ENCODE data around the gene NLRP13. TPM values are rescaled to one million over a fixed set of nuclear protein-coding genes. Genes with fewer than 3 reads are reported as not detected.

NLRP13 gene
- total RNA-seq, 3 donors from 2014 or later (not counting 1 experiment from before 2014, with no cell fraction given) = not detected

- Mint-ChIP-seq H3K27me3 (ENCODE audit: low read depth in 2 of 2) (no peaks in the 10 kb centered on the region), H3K27ac (no peak overlapping the region), H3K36me3 (peaks cover 8% of the 10 kb centered on the region), H3K9me3 (peaks cover 9 to 12% of the 10 kb centered on the region in 2 donors), H3K4me3 (no peak overlapping the region), H3K4me1 (no peaks in the 10 kb centered on the region)
- DNase-seq (no peak), ATAC-seq (no peak)
- no peaks in the 10 kb centered on the region for H3K9me3 ChIP-seq (ENCODE audit: control insufficient read depth, insufficient read depth, low read length)
- H3K4me3 ChIP-seq (ENCODE audit: low read length) = no peak overlapping the region
- no peaks in the 10 kb centered on the region for H3K4me1 ChIP-seq (ENCODE audit: control insufficient read depth, insufficient read depth, low read length)
- no peak overlapping the region for H3K27ac ChIP-seq (ENCODE audit: low read length)
- H3K27me3 ChIP-seq (ENCODE audit: control insufficient read depth, insufficient read depth, low read length) = no peaks in the 10 kb centered on the region
- intact Hi-C loops (cut with micrococcal nuclease) = no loop called here
- TF ChIP-seq, protein P1, sequence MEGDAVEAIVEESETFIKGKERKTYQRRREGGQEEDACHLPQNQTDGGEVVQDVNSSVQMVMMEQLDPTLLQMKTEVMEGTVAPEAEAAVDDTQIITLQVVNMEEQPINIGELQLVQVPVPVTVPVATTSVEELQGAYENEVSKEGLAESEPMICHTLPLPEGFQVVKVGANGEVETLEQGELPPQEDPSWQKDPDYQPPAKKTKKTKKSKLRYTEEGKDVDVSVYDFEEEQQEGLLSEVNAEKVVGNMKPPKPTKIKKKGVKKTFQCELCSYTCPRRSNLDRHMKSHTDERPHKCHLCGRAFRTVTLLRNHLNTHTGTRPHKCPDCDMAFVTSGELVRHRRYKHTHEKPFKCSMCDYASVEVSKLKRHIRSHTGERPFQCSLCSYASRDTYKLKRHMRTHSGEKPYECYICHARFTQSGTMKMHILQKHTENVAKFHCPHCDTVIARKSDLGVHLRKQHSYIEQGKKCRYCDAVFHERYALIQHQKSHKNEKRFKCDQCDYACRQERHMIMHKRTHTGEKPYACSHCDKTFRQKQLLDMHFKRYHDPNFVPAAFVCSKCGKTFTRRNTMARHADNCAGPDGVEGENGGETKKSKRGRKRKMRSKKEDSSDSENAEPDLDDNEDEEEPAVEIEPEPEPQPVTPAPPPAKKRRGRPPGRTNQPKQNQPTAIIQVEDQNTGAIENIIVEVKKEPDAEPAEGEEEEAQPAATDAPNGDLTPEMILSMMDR (IDR thresholded peaks at IDR 0.05) = no peak
- no peaks in the 10 kb centered on the region for H3K36me3 ChIP-seq (ENCODE audit: control insufficient read depth, insufficient read depth, low read length)
- 58% methylated on average over 9 of the region's 9 CpGs for WGBS (ENCODE audit: insufficient coverage)
Observed at GRCh38 chr19:55913643-55914268, 18.4 kb downstream of the NLRP13 start.

GRCh38 chr19:55912916-55913315, 19.2 kb downstream of the NLRP13 start:
- no peaks in the 10 kb centered on the region for H3K4me1 ChIP-seq (ENCODE audit: control insufficient read depth, insufficient read depth, low read length)
- Mint-ChIP-seq H3K4me3 (no peak overlapping the region), H3K27me3 (ENCODE audit: low read depth in 2 of 2) (no peaks in the 10 kb centered on the region), H3K4me1 (no peaks in the 10 kb centered on the region), H3K27ac (no peak overlapping the region), H3K36me3 (peaks cover 8% of the 10 kb centered on the region), H3K9me3 (peaks cover 4 to 10% of the 10 kb centered on the region in 2 donors)
- no peaks in the 10 kb centered on the region for H3K36me3 ChIP-seq (ENCODE audit: control insufficient read depth, insufficient read depth, low read length)
- H3K27me3 ChIP-seq (ENCODE audit: control insufficient read depth, insufficient read depth, low read length) = no peaks in the 10 kb centered on the region
- intact Hi-C loops (cut with micrococcal nuclease) = no loop called here
- 85% methylated on average over 6 of the region's 7 CpGs for WGBS (ENCODE audit: insufficient coverage)
- H3K27ac ChIP-seq (ENCODE audit: low read length) = no peak overlapping the region
- ATAC-seq = no peak
- no peaks in the 10 kb centered on the region for H3K9me3 ChIP-seq (ENCODE audit: control insufficient read depth, insufficient read depth, low read length)
- no peak overlapping the region for H3K4me3 ChIP-seq (ENCODE audit: low read length)
- TF ChIP-seq, protein P1 (IDR thresholded peaks at IDR 0.05) = no peak
- no peak for DNase-seq

DNA sequence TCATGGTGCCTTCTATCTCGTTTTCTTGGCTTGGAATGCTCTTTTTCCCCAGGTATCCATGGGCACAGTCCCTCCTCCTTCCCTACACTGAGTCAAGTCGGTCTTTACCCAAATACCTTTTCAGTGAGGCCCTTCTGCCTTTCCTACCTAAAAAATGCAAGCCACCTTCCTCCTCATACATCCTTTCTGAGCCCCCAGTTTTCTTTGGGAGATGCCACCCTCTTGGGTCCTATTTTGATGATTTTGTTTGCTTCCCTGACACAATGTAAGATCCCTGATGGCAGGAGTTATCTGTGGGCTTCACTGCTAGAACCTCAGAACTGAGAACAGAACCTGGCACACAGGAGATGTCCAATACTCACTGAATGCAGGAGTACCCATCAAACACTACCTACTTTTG, 22.3 kb downstream of the NLRP13 start:
- Mint-ChIP-seq H3K9me3 (peaks cover under 1 to 5% of the 10 kb centered on the region in 2 donors), H3K27ac (no peak overlapping the region), H3K36me3 (no peaks in the 10 kb centered on the region), H3K4me1 (no peaks in the 10 kb centered on the region), H3K4me3 (no peak overlapping the region), H3K27me3 (ENCODE audit: low read depth in 2 of 2) (no peaks in the 10 kb centered on the region)
- WGBS (ENCODE audit: insufficient coverage) = 38% methylated on average over 2 of the region's 2 CpGs
- intact Hi-C loops (cut with micrococcal nuclease) = no loop called here
- Histone ChIP-seq H3K9me3 (ENCODE audit: control insufficient read depth, insufficient read depth, low read length) (no peaks in the 10 kb centered on the region), H3K4me3 (ENCODE audit: low read length) (no peak overlapping the region), H3K36me3 (ENCODE audit: control insufficient read depth, insufficient read depth, low read length) (no peaks in the 10 kb centered on the region), H3K27ac (ENCODE audit: low read length) (no peak overlapping the region), H3K27me3 (ENCODE audit: control insufficient read depth, insufficient read depth, low read length) (no peaks in the 10 kb centered on the region), H3K4me1 (ENCODE audit: control insufficient read depth, insufficient read depth, low read length) (no peaks in the 10 kb centered on the region)
- TF ChIP-seq, protein P1 (IDR thresholded peaks at IDR 0.05) = no peak
- DNase-seq (no peak), ATAC-seq (no peak)

DNA sequence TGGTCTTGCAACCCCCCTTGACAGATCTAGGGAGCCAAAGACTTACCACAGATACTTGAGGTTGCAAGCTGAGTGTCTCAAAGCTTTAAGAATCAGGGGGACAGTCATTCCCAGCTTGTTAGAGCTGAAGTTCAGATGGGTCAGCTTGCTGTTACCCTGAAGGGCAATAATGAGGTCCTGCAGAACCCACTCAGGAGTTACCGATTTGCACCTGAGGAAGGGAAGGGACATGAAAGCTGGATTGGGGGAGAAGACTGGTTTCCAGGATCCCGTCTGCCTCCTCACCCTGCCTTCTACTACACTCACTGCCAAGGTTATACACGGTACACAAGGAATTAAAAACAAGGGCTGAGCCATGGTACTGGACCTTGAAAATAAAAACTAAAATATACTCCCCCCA, 24.4 kb downstream of the NLRP13 start:
- Mint-ChIP-seq H3K27ac (no peak overlapping the region), H3K4me3 (no peak overlapping the region), H3K27me3 (ENCODE audit: low read depth in 2 of 2) (no peaks in the 10 kb centered on the region), H3K9me3 (peaks cover 4 to 5% of the 10 kb centered on the region in 2 donors), H3K36me3 (no peaks in the 10 kb centered on the region), H3K4me1 (no peaks in the 10 kb centered on the region)
- WGBS (ENCODE audit: insufficient coverage) = 75% methylated on average over 3 of the region's 3 CpGs
- TF ChIP-seq, protein P1 (IDR thresholded peaks at IDR 0.05) = no peak
- DNase-seq = no peak
- H3K27ac ChIP-seq (ENCODE audit: low read length) = no peak overlapping the region
- intact Hi-C loops (cut with micrococcal nuclease) = no loop called here
- no peaks in the 10 kb centered on the region for H3K36me3 ChIP-seq (ENCODE audit: control insufficient read depth, insufficient read depth, low read length)
- H3K9me3 ChIP-seq (ENCODE audit: control insufficient read depth, insufficient read depth, low read length) = no peaks in the 10 kb centered on the region
- no peaks in the 10 kb centered on the region for H3K27me3 ChIP-seq (ENCODE audit: control insufficient read depth, insufficient read depth, low read length)
- H3K4me1 ChIP-seq (ENCODE audit: control insufficient read depth, insufficient read depth, low read length) = no peaks in the 10 kb centered on the region
- no peak overlapping the region for H3K4me3 ChIP-seq (ENCODE audit: low read length)
- no peak for ATAC-seq
